ENCODE data around the gene KRTAP9-9.
"Not testable (repeated sequence)": the region's sequence is repeated elsewhere in the genome, so short reads cannot be mapped to it uniquely, and the experiment has no call there.

GRCh38 chr17:41255381-41256290, at the start of gene KRTAP9-9:
- TF ChIP-seq CTCF, POLR2A, EP300 (IDR thresholded peaks at IDR 0.05): not testable (repeated sequence)

Measured in tibial nerve (tissue), 4 donors.